Ovary (tissue), 9 donors: Measurements from ENCODE around the gene CCDC187. TPM values are rescaled to one million over a fixed set of nuclear protein-coding genes. Genes with fewer than 3 reads are reported as not detected.

Experiments used
- DNase-seq, 5 donors: peaks; one replicate each; pipeline ENCODE4 v3.0.0-alpha.2; 2019 to 2020
- H3K27ac ChIP-seq, 2 donors: fragments of 200-600 bp; one replicate each; pipeline versions ENCODE4 v1.5.1 to v1.8.0; 2019 to 2022
- H3K27me3 ChIP-seq: fragments of 200-600 bp; one replicate; pipeline ENCODE4 v1.8.0; 2022
- H3K36me3 ChIP-seq: fragments of 200-600 bp; sonication (generic); one replicate; pipeline ENCODE4 v1.5.1; 2019
- H3K4me1 ChIP-seq: one replicate; pipeline ENCODE4 v1.8.1; 2013; ENCODE audit warnings: mild to moderate bottlenecking, moderate library complexity; ENCODE audit not compliant: insufficient read depth
- H3K4me3 ChIP-seq: fragments of 200-600 bp; sonication (generic); one replicate; pipeline ENCODE4 v1.5.1; 2017
- H3K9me3 ChIP-seq, 2 donors: fragments of 200-600 bp in 1 of 2; sonication (generic) in 1 of 2; one replicate each; pipeline versions ENCODE4 v1.5.1 to v1.8.1; 2013 to 2019; ENCODE audit warnings: mild to moderate bottlenecking in 1 of 2, moderate library complexity in 1 of 2
- EP300 ChIP-seq: sonication (generic); formaldehyde crosslinking; IDR thresholded peaks from one replicate; pipeline ENCODE4 v1.6.1; 2017; ENCODE audit warnings: antibody characterized with exemption
- POLR2A ChIP-seq: fragments of 450-650 bp; IDR thresholded peaks from one replicate; pipeline ENCODE4 v1.6.1; 2017; ENCODE audit warnings: antibody characterized with exemption, mild to moderate bottlenecking, moderate library complexity
- WGBS, 3 donors: extraction: QIAGEN DNeasy Blood & Tissue Kit in 1 of 3; methylation state at CpG; one replicate each; pipeline versions ENCODE4 v1.1.5 to v1.1.7; 2013 to 2017; 5-methylcytosine and 5-hydroxymethylcytosine counted together
- intact Hi-C, 4 donors: fragments of 100-400 bp; cut with DNase I; formaldehyde crosslinking; loops; one replicate each; pipeline versions ENCODE4 v1.11.0 to v1.15.1; 2022 to 2023
- polyA plus RNA-seq, 2 donors: library from polyadenylated mRNA; stranded (reverse); fragments of 200-250 nt in 1 of 2; fragments of 350-450 nt in 1 of 2; fragmentation: Illumina TruSeq in 1 of 2; extraction: RNeasy Lipid Tissue Mini Kit (QIAGEN cat#74804) in 1 of 2; gene quantifications; one replicate each; pipeline ENCODE4 v1.2.3, GENCODE V29; 2013 to 2014
- total RNA-seq, 7 donors: library from RNA; depleted of rRNA in 2 of 7; stranded (reverse); fragments of >200 nt in 2 of 7; fragmentation: NEBNext Ultra II Directional in 3 of 7; extraction: Animal tissue kit (Norgen Biotek cat#: 25700) in 3 of 7; gene quantifications; one replicate each; pipeline versions ENCODE4 v1.1.0 to v1.2.4, GENCODE V29; 2016 to 2023
- TF ChIP-seq, protein P1 (sequence below), 3 donors: fragments of 450-650 bp in 2 of 3; fragments of 200-600 bp in 1 of 3; IDR thresholded peaks; one replicate each; pipeline versions ENCODE4 v1.5.1 to v1.8.0; 2016 to 2022; ENCODE audit warnings: antibody characterized with exemption in 3 of 3, mild to moderate bottlenecking in 1 of 3
- donor health status: DM: no; HTN: no; CAD: no; lungs with moderate emphysema.
- donor health status: DM: no; HTN: no; CAD: no.
- donor health status: Bipolar disorder and iron deficiency.
- donor health status: DM: yes; HTN: yes; CAD: no.
- donor health status: DM: no; HTN: no; CAD: no.
- donor health status: DM: yes; HTN: yes; CAD: no.

The CCDC187 gene
- total and polyA plus RNA-seq, 9 donors: 0.02 to 15.7 (median 0.74) TPM; not detected in 1

- no peaks in the 10 kb centered on the region for H3K27me3 ChIP-seq
- H3K27ac ChIP-seq: no peak overlapping the region
- WGBS, 3 donors: 48 to 74% (median 70%) methylated on average over 10 of the region's 10 CpGs
- intact Hi-C loops: no loop called here
- DNase-seq: no peak
- H3K4me3 ChIP-seq: no peak overlapping the region
- H3K4me1 ChIP-seq: peaks cover 4% of the 10 kb centered on the region
- TF ChIP-seq EP300 (no peak), POLR2A (no peak)
- TF ChIP-seq, protein P1, sequence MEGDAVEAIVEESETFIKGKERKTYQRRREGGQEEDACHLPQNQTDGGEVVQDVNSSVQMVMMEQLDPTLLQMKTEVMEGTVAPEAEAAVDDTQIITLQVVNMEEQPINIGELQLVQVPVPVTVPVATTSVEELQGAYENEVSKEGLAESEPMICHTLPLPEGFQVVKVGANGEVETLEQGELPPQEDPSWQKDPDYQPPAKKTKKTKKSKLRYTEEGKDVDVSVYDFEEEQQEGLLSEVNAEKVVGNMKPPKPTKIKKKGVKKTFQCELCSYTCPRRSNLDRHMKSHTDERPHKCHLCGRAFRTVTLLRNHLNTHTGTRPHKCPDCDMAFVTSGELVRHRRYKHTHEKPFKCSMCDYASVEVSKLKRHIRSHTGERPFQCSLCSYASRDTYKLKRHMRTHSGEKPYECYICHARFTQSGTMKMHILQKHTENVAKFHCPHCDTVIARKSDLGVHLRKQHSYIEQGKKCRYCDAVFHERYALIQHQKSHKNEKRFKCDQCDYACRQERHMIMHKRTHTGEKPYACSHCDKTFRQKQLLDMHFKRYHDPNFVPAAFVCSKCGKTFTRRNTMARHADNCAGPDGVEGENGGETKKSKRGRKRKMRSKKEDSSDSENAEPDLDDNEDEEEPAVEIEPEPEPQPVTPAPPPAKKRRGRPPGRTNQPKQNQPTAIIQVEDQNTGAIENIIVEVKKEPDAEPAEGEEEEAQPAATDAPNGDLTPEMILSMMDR (IDR thresholded peaks at IDR 0.05): no peak
- no peaks in the 10 kb centered on the region for H3K9me3 ChIP-seq
- no peaks in the 10 kb centered on the region for H3K36me3 ChIP-seq
Observed at GRCh38 chr9:136346157-136346481, 42.2 kb upstream of the CCDC187 start.

GRCh38 chr9:136345281-136346156 lies 41.6 kb upstream of the CCDC187 start:
- peaks cover 4% of the 10 kb centered on the region for H3K4me1 ChIP-seq
- H3K27ac ChIP-seq: no peak overlapping the region
- WGBS, 3 donors: 46 to 66% (median 59%) methylated on average over 42 to 43 of the region's 43 CpGs
- no peaks in the 10 kb centered on the region for H3K27me3 ChIP-seq
- H3K36me3 ChIP-seq: no peaks in the 10 kb centered on the region
- intact Hi-C loops: no loop called here
- TF ChIP-seq POLR2A (no peak), EP300 (no peak)
- TF ChIP-seq, protein P1 (IDR thresholded peaks at IDR 0.05): peak in 1 of 3 donors; percentile 10
- no peak overlapping the region for H3K4me3 ChIP-seq
- no peak for DNase-seq
- no peaks in the 10 kb centered on the region for H3K9me3 ChIP-seq

DNA sequence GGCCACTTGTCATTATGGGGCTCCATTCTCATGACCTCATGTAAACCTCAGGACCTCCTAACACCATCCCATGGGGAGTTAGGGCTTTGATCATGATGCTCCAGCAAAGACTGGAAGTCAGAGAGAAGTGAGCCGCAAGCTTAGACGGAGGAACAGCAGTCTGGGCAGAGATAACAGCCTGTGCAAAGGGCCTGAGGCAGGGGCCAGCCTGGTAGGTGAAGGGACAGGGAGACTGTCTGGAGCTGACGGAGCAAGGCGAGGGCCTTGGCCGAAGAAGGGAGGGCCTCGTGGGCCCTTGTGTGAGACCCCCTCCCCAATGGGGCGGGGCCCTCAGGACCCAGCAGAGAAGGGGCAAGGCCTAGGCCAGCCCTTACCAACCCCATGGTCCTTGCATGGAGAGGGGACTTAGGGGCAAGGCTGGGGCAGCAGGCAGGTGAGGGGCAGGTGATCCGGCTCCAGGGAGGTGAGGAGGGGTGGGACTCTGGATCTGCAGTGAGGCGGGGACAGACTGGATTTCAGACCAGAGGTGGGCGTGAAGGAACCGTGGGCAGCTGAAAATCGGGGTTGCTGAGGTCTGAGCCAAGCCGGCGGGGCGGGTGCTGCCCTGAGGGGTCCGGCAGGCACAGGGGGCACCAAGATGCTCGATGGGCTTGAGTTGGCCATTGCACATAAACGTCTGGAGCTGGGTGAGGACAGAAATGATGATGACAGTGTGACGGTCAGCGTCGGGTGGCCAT lies 40.8 kb upstream of the CCDC187 start:
- no peak for TF ChIP-seq POLR2A
- TF ChIP-seq, protein P1 (IDR thresholded peaks at IDR 0.05): no peak
- no peak for TF ChIP-seq EP300
- peaks cover 4% of the 10 kb centered on the region for H3K4me1 ChIP-seq
- DNase-seq: no peak
- intact Hi-C loops: no loop called here
- WGBS, 3 donors: 70 to 85% (median 74%) methylated on average over 21 of the region's 21 CpGs
- H3K4me3 ChIP-seq: no peak overlapping the region
- H3K36me3 ChIP-seq: no peaks in the 10 kb centered on the region
- no peaks in the 10 kb centered on the region for H3K9me3 ChIP-seq
- H3K27ac ChIP-seq: no peak overlapping the region
- no peaks in the 10 kb centered on the region for H3K27me3 ChIP-seq

DNA sequence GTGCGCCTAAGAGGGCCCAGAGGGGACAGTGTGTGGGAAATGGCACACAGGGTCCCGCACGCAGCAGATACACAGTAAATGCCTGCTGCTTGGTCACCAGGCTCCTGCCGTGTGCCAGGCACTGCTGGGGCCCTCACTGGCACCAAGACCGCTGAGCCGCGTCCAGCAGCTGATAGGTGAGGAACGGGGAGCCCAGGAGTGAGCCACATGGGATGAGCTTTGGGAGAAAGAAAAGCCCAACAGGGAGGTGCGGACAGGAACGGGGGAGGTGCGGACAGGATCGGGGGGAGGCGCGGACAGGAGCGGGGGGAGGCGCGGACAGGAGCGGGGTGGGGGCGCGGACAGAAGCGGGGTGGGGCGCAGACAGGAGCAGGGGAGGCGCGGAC lies 40.0 kb upstream of the CCDC187 start:
- no peak overlapping the region for H3K4me3 ChIP-seq
- no peaks in the 10 kb centered on the region for H3K9me3 ChIP-seq
- no peak for TF ChIP-seq EP300
- TF ChIP-seq, protein P1 (IDR thresholded peaks at IDR 0.05): no peak
- TF ChIP-seq POLR2A: no peak
- WGBS, 3 donors: 91 to 93% (median 92%) methylated on average over 24 of the region's 24 CpGs
- intact Hi-C loops: no loop called here
- DNase-seq: no peak
- no peaks in the 10 kb centered on the region for H3K36me3 ChIP-seq
- no peaks in the 10 kb centered on the region for H3K27me3 ChIP-seq
- no peak overlapping the region for H3K27ac ChIP-seq
- peaks cover 4% of the 10 kb centered on the region for H3K4me1 ChIP-seq
